Esophagus squamous epithelium (tissue), 5 donors: Measurements from ENCODE around the gene PRDM2. TPM values are rescaled to one million over a fixed set of nuclear protein-coding genes. Genes with fewer than 3 reads are reported as not detected.

Experiments
- DNase-seq: peaks from one replicate; lab custom pipeline; 2025; lab: John Stamatoyannopoulos, UW
- H3K27ac ChIP-seq, 4 donors: fragments of 200-600 bp; sonication (generic); one replicate each; pipeline ENCODE4 v1.5.1; 2016 to 2019; ENCODE audit warnings: mild to moderate bottlenecking in 1 of 4
- H3K27me3 ChIP-seq, 4 donors: fragments of 200-600 bp; sonication (generic); 1 replicate in 3 of 4; 2 replicates in 1 of 4; pipeline versions ENCODE4 v1.5.1 to v1.6.0; 2017 to 2021; ENCODE audit warnings: antibody characterized with exemption in 1 of 4
- H3K36me3 ChIP-seq, 3 donors: fragments of 200-600 bp; sonication (generic); one replicate each; pipeline ENCODE4 v1.5.1; 2016 to 2019
- H3K4me1 ChIP-seq, 3 donors: fragments of 200-600 bp; sonication (generic); one replicate each; pipeline ENCODE4 v1.5.1; 2017 to 2019
- H3K4me3 ChIP-seq, 4 donors: fragments of 200-600 bp; sonication (generic); 1 replicate in 3 of 4; 2 replicates in 1 of 4; pipeline ENCODE4 v1.5.1; 2016 to 2019; ENCODE audit warnings: mild to moderate bottlenecking in 2 of 4, moderate library complexity in 1 of 4
- H3K9me3 ChIP-seq, 3 donors: fragments of 200-600 bp; sonication (generic); one replicate each; pipeline ENCODE4 v1.5.1; 2016 to 2019
- CTCF ChIP-seq, 6 experiments: fragments of 450-650 bp in 4 of 6; fragments of 200-600 bp in 2 of 6; sonication (generic) in 2 of 6; IDR thresholded peaks; one replicate each; pipeline ENCODE4 v1.5.1; 2016 to 2019; ENCODE audit warnings: antibody characterized with exemption in 6 of 6, mild to moderate bottlenecking in 4 of 6, moderate library complexity in 4 of 6
- POLR2A ChIP-seq, 4 donors: fragments of 450-650 bp; IDR thresholded peaks; one replicate each; pipeline ENCODE4 v1.6.1; 2017; ENCODE audit warnings: antibody characterized with exemption in 4 of 4, mild to moderate bottlenecking in 4 of 4, moderate library complexity in 3 of 4
- WGBS, 2 donors: methylation state at CpG; one replicate each; pipeline ENCODE4 v1.1.5; 2018; 5-methylcytosine and 5-hydroxymethylcytosine counted together
- intact Hi-C: fragments of 100-400 bp; cut with DNase I; formaldehyde crosslinking; loops from one replicate; pipeline ENCODE4 v1.15.0; 2022
- total RNA-seq, 4 donors: library from RNA; depleted of rRNA; stranded (reverse); fragments of >200 nt; gene quantifications; one replicate each; pipeline ENCODE4 v1.1.0, GENCODE V29; 2016
- donor health status: DM: yes; HTN: yes; CAD: no.

The PRDM2 gene
- total RNA-seq, 4 donors from 2014 or later: 19.2 to 37.4 (median 26.2) TPM

- WGBS, 2 donors: 75 to 84% methylated on average over 9 of the region's 9 CpGs
- Histone ChIP-seq H3K4me3 (no peak overlapping the region), H3K9me3 (no peaks in the 10 kb centered on the region), H3K27ac (no peak overlapping the region), H3K36me3 (no peaks in the 10 kb centered on the region), H3K4me1 (peaks cover 5 to 66% (median 6%) of the 10 kb centered on the region in 3 donors), H3K27me3 (no peaks in the 10 kb centered on the region)
- TF ChIP-seq CTCF (IDR thresholded peaks at IDR 0.05) (no peak), POLR2A (IDR thresholded peaks at IDR 0.05) (no peak)
- no peak for DNase-seq
- intact Hi-C loops: no loop called here
These were observed 3.8 kb downstream of the PRDM2 start for GRCh38 chr1:13703558-13704490.

GRCh38 chr1:13706046-13706445 lies 6.1 kb downstream of the PRDM2 start:
- intact Hi-C loops: no loop called here
- Histone ChIP-seq H3K4me3 (no peak overlapping the region), H3K36me3 (no peaks in the 10 kb centered on the region), H3K27ac (peak overlapping the region in 1 of 4 donors; percentile 36), H3K27me3 (no peaks in the 10 kb centered on the region), H3K9me3 (no peaks in the 10 kb centered on the region), H3K4me1 (peaks cover 0 to 52% (median 0%) of the 10 kb centered on the region in 3 donors)
- DNase-seq: no peak
- WGBS, 2 donors: 14 to 43% methylated on average over 2 of the region's 2 CpGs
- TF ChIP-seq POLR2A (IDR thresholded peaks at IDR 0.05) (no peak), CTCF (IDR thresholded peaks at IDR 0.05) (no peak)

GRCh38 chr1:13707164-13707563 lies 7.2 kb downstream of the PRDM2 start:
- 83 to 84% methylated on average over 3 of the region's 3 CpGs for WGBS, 2 donors
- intact Hi-C loops: no loop called here
- peaks cover 0 to 40% (median 0%) of the 10 kb centered on the region in 3 donors for H3K4me1 ChIP-seq
- no peak overlapping the region for H3K4me3 ChIP-seq
- no peaks in the 10 kb centered on the region for H3K9me3 ChIP-seq
- no peaks in the 10 kb centered on the region for H3K27me3 ChIP-seq
- no peak for DNase-seq
- TF ChIP-seq CTCF (IDR thresholded peaks at IDR 0.05): no peak
- TF ChIP-seq POLR2A (IDR thresholded peaks at IDR 0.05): no peak
- no peaks in the 10 kb centered on the region for H3K36me3 ChIP-seq
- H3K27ac ChIP-seq: no peak overlapping the region

GRCh38 chr1:13708380-13708982 lies 8.5 kb downstream of the PRDM2 start:
- WGBS, 2 donors: 80 to 93% methylated on average over 10 of the region's 10 CpGs
- Histone ChIP-seq H3K4me1 (peaks cover 0 to 32% (median 0%) of the 10 kb centered on the region in 3 donors), H3K27me3 (no peaks in the 10 kb centered on the region), H3K36me3 (no peaks in the 10 kb centered on the region), H3K9me3 (no peaks in the 10 kb centered on the region), H3K27ac (no peak overlapping the region), H3K4me3 (no peak overlapping the region)
- no peak for DNase-seq
- TF ChIP-seq POLR2A (IDR thresholded peaks at IDR 0.05) (no peak), CTCF (IDR thresholded peaks at IDR 0.05) (no peak)
- intact Hi-C loops: no loop called here

- 86 to 89% methylated on average over 2 of the region's 2 CpGs for WGBS, 2 donors
- DNase-seq: no peak
- no peak overlapping the region for H3K4me3 ChIP-seq
- TF ChIP-seq CTCF (IDR thresholded peaks at IDR 0.05) (no peak), POLR2A (IDR thresholded peaks at IDR 0.05) (no peak)
- H3K9me3 ChIP-seq: no peaks in the 10 kb centered on the region
- H3K27ac ChIP-seq: no peak overlapping the region
- H3K27me3 ChIP-seq: no peaks in the 10 kb centered on the region
- intact Hi-C loops: no loop called here
- no peaks in the 10 kb centered on the region for H3K36me3 ChIP-seq
- peaks cover 0 to 23% (median 0%) of the 10 kb centered on the region in 3 donors for H3K4me1 ChIP-seq
These were observed 10.1 kb downstream of the PRDM2 start for GRCh38 chr1:13710086-13710485.
